Measurements from ENCODE around the gene KSR2. TPM values are rescaled to one million over a fixed set of nuclear protein-coding genes. Genes with fewer than 3 reads are reported as not detected.

KSR2 gene
- total RNA-seq, 2 donors from 2014 or later: 0.17 to 0.21 TPM

GRCh38 chr12:117533687-117534086 lies 435.1 kb downstream of the KSR2 start:
- peaks cover 0 to 1% of the 10 kb centered on the region in 2 donors for H3K9me3 Mint-ChIP-seq

GRCh38 chr12:117530796-117531195 lies 438.0 kb downstream of the KSR2 start:
- H3K36me3 Mint-ChIP-seq (ENCODE audit: insufficient read depth in 2 of 2): no peaks in the 10 kb centered on the region
- peaks cover 0 to 1% of the 10 kb centered on the region in 2 donors for H3K9me3 Mint-ChIP-seq
- no peak for DNase-seq
- H3K4me3 Mint-ChIP-seq: no peak overlapping the region
- H3K4me1 Mint-ChIP-seq (ENCODE audit: low read depth): no peaks in the 10 kb centered on the region
- H3K27me3 Mint-ChIP-seq (ENCODE audit: low read depth): no peaks in the 10 kb centered on the region
- no peak for ATAC-seq (replicated peaks in 1 of 2)
- H3K27ac Mint-ChIP-seq: no peak overlapping the region

More at GRCh38 chr12:117533687-117534086, 435.1 kb downstream of the KSR2 start:
- Mint-ChIP-seq H3K27me3 (ENCODE audit: low read depth) (no peaks in the 10 kb centered on the region), H3K4me3 (no peak overlapping the region), H3K36me3 (ENCODE audit: insufficient read depth in 2 of 2) (no peaks in the 10 kb centered on the region), H3K4me1 (ENCODE audit: low read depth) (no peaks in the 10 kb centered on the region), H3K27ac (no peak overlapping the region)
- ATAC-seq (replicated peaks in 1 of 2) (no peak), DNase-seq (no peak)

GRCh38 chr12:117528538-117528937 lies 440.3 kb downstream of the KSR2 start:
- ATAC-seq (replicated peaks in 1 of 2): no peak
- peaks cover 0 to 1% of the 10 kb centered on the region in 2 donors for H3K9me3 Mint-ChIP-seq
- no peak for DNase-seq
- no peak overlapping the region for H3K4me3 Mint-ChIP-seq
- no peaks in the 10 kb centered on the region for H3K27me3 Mint-ChIP-seq (ENCODE audit: low read depth)
- no peak overlapping the region for H3K27ac Mint-ChIP-seq
- no peaks in the 10 kb centered on the region for H3K4me1 Mint-ChIP-seq (ENCODE audit: low read depth)
- no peaks in the 10 kb centered on the region for H3K36me3 Mint-ChIP-seq (ENCODE audit: insufficient read depth in 2 of 2)

GRCh38 chr12:117527479-117527855 lies 441.3 kb downstream of the KSR2 start:
- Mint-ChIP-seq H3K4me3 (no peak overlapping the region), H3K27me3 (ENCODE audit: low read depth) (no peaks in the 10 kb centered on the region), H3K27ac (no peak overlapping the region), H3K4me1 (ENCODE audit: low read depth) (no peaks in the 10 kb centered on the region), H3K9me3 (peaks cover 0 to 1% of the 10 kb centered on the region in 2 donors), H3K36me3 (ENCODE audit: insufficient read depth in 2 of 2) (no peaks in the 10 kb centered on the region)
- no peak for ATAC-seq (replicated peaks in 1 of 2)
- no peak for DNase-seq

- DNase-seq (no peak), ATAC-seq (replicated peaks in 1 of 2) (no peak)
- Mint-ChIP-seq H3K27ac (no peak overlapping the region), H3K27me3 (ENCODE audit: low read depth) (no peaks in the 10 kb centered on the region), H3K4me1 (ENCODE audit: low read depth) (no peaks in the 10 kb centered on the region), H3K9me3 (peaks cover 0 to 1% of the 10 kb centered on the region in 2 donors), H3K36me3 (ENCODE audit: insufficient read depth in 2 of 2) (no peaks in the 10 kb centered on the region), H3K4me3 (no peak overlapping the region)
Observed at GRCh38 chr12:117526757-117527478, 441.9 kb downstream of the KSR2 start.

- H3K27me3 Mint-ChIP-seq (ENCODE audit: low read depth): no peaks in the 10 kb centered on the region
- H3K27ac Mint-ChIP-seq: no peak overlapping the region
- H3K36me3 Mint-ChIP-seq (ENCODE audit: insufficient read depth in 2 of 2): no peaks in the 10 kb centered on the region
- ATAC-seq (replicated peaks in 1 of 2): no peak
- H3K9me3 Mint-ChIP-seq: peaks cover 0 to 1% of the 10 kb centered on the region in 2 donors
- DNase-seq: no peak
- H3K4me1 Mint-ChIP-seq (ENCODE audit: low read depth): no peaks in the 10 kb centered on the region
- H3K4me3 Mint-ChIP-seq: no peak overlapping the region
Observed at GRCh38 chr12:117525766-117526165, 443.0 kb downstream of the KSR2 start.

GRCh38 chr12:117524806-117525205 lies 444.0 kb downstream of the KSR2 start:
- H3K4me3 Mint-ChIP-seq: no peak overlapping the region
- ATAC-seq (replicated peaks in 1 of 2) (no peak), DNase-seq (no peak)
- no peaks in the 10 kb centered on the region for H3K9me3 Mint-ChIP-seq
- H3K27me3 Mint-ChIP-seq (ENCODE audit: low read depth): no peaks in the 10 kb centered on the region
- no peaks in the 10 kb centered on the region for H3K4me1 Mint-ChIP-seq (ENCODE audit: low read depth)
- no peak overlapping the region for H3K27ac Mint-ChIP-seq
- no peaks in the 10 kb centered on the region for H3K36me3 Mint-ChIP-seq (ENCODE audit: insufficient read depth in 2 of 2)

- no peak for DNase-seq
- H3K9me3 Mint-ChIP-seq: no peaks in the 10 kb centered on the region
- no peaks in the 10 kb centered on the region for H3K36me3 Mint-ChIP-seq (ENCODE audit: insufficient read depth in 2 of 2)
- H3K4me3 Mint-ChIP-seq: no peak overlapping the region
- no peaks in the 10 kb centered on the region for H3K27me3 Mint-ChIP-seq (ENCODE audit: low read depth)
- no peaks in the 10 kb centered on the region for H3K4me1 Mint-ChIP-seq (ENCODE audit: low read depth)
- no peak for ATAC-seq (replicated peaks in 1 of 2)
- no peak overlapping the region for H3K27ac Mint-ChIP-seq
Observed at GRCh38 chr12:117523971-117524370, 444.8 kb downstream of the KSR2 start.

- DNase-seq (no peak), ATAC-seq (replicated peaks in 1 of 2) (no peak)
- H3K36me3 Mint-ChIP-seq (ENCODE audit: insufficient read depth in 2 of 2): no peaks in the 10 kb centered on the region
- H3K4me3 Mint-ChIP-seq: no peak overlapping the region
- no peaks in the 10 kb centered on the region for H3K9me3 Mint-ChIP-seq
- H3K27ac Mint-ChIP-seq: no peak overlapping the region
- H3K27me3 Mint-ChIP-seq (ENCODE audit: low read depth): no peaks in the 10 kb centered on the region
- no peaks in the 10 kb centered on the region for H3K4me1 Mint-ChIP-seq (ENCODE audit: low read depth)
Observed at GRCh38 chr12:117522559-117522958, 446.2 kb downstream of the KSR2 start.

- H3K27me3 Mint-ChIP-seq (ENCODE audit: low read depth): no peaks in the 10 kb centered on the region
- H3K4me1 Mint-ChIP-seq (ENCODE audit: low read depth): no peaks in the 10 kb centered on the region
- no peak for DNase-seq
- no peak overlapping the region for H3K4me3 Mint-ChIP-seq
- H3K36me3 Mint-ChIP-seq (ENCODE audit: insufficient read depth in 2 of 2): no peaks in the 10 kb centered on the region
- ATAC-seq (replicated peaks in 1 of 2): no peak
- H3K27ac Mint-ChIP-seq: no peak overlapping the region
- no peaks in the 10 kb centered on the region for H3K9me3 Mint-ChIP-seq
Observed at GRCh38 chr12:117521867-117522266, 446.9 kb downstream of the KSR2 start.

GRCh38 chr12:117521346-117521745 lies 447.4 kb downstream of the KSR2 start:
- no peaks in the 10 kb centered on the region for H3K36me3 Mint-ChIP-seq (ENCODE audit: insufficient read depth in 2 of 2)
- H3K4me3 Mint-ChIP-seq: no peak overlapping the region
- no peaks in the 10 kb centered on the region for H3K9me3 Mint-ChIP-seq
- H3K27me3 Mint-ChIP-seq (ENCODE audit: low read depth): no peaks in the 10 kb centered on the region
- H3K4me1 Mint-ChIP-seq (ENCODE audit: low read depth): no peaks in the 10 kb centered on the region
- ATAC-seq (replicated peaks in 1 of 2) (no peak), DNase-seq (no peak)
- H3K27ac Mint-ChIP-seq: no peak overlapping the region

GRCh38 chr12:117518594-117519270 lies 450.1 kb downstream of the KSR2 start:
- no peak overlapping the region for H3K4me3 Mint-ChIP-seq
- H3K36me3 Mint-ChIP-seq (ENCODE audit: insufficient read depth in 2 of 2): no peaks in the 10 kb centered on the region
- no peaks in the 10 kb centered on the region for H3K27me3 Mint-ChIP-seq (ENCODE audit: low read depth)
- ATAC-seq (replicated peaks in 1 of 2) (no peak), DNase-seq (no peak)
- H3K27ac Mint-ChIP-seq: no peak overlapping the region
- peaks cover 0 to 4% of the 10 kb centered on the region in 2 donors for H3K9me3 Mint-ChIP-seq
- no peaks in the 10 kb centered on the region for H3K4me1 Mint-ChIP-seq (ENCODE audit: low read depth)

GRCh38 chr12:117517219-117517739 lies 451.5 kb downstream of the KSR2 start:
- ATAC-seq (replicated peaks in 1 of 2) (no peak), DNase-seq (no peak)
- Mint-ChIP-seq H3K27ac (no peak overlapping the region), H3K27me3 (ENCODE audit: low read depth) (no peaks in the 10 kb centered on the region), H3K36me3 (ENCODE audit: insufficient read depth in 2 of 2) (no peaks in the 10 kb centered on the region), H3K9me3 (peaks cover 0 to 4% of the 10 kb centered on the region in 2 donors), H3K4me1 (ENCODE audit: low read depth) (no peaks in the 10 kb centered on the region), H3K4me3 (no peak overlapping the region)
